Suprapubic skin (tissue), 3 donors: Measurements from ENCODE around the gene NDUFB2.

Source experiments
- CTCF ChIP-seq, 2 donors: fragments of 200-600 bp in 1 of 2; fragments of 450-650 bp in 1 of 2; sonication (generic) in 1 of 2; IDR thresholded peaks; one replicate each; pipeline ENCODE4 v1.5.1; 2016 to 2019; ENCODE audit warnings: antibody characterized with exemption in 2 of 2, mild to moderate bottlenecking in 1 of 2, moderate library complexity in 1 of 2
- EP300 ChIP-seq: sonication (generic); formaldehyde crosslinking; IDR thresholded peaks from one replicate; pipeline ENCODE4 v1.6.1; 2017; ENCODE audit warnings: antibody characterized with exemption

GRCh38 chr7:140654109-140654387 lies 42.5 kb upstream of the NDUFB2 start:
- TF ChIP-seq EP300 (no peak), CTCF (IDR thresholded peaks at IDR 0.05) (no peak)
